Measurements from ENCODE around the gene GNB1L. TPM values are rescaled to one million over a fixed set of nuclear protein-coding genes. Genes with fewer than 3 reads are reported as not detected.

GNB1L gene
- total RNA-seq, 1 experiment from 2014 or later, result 27.0 TPM

GRCh38 chr22:19765477-19766239 lies 89.0 kb downstream of the GNB1L start:
- Histone ChIP-seq H3K4me3 (ENCODE audit: low read length) (no peak overlapping the region), H3K79me2 (ENCODE audit: low read length) (peaks cover 32% of the 10 kb centered on the region), H4K20me1 (ENCODE audit: low read length) (no peaks in the 10 kb centered on the region), H3K27ac (ENCODE audit: low read length) (no peak overlapping the region), H3K4me2 (ENCODE audit: low read length) (no peak overlapping the region), H3K9me3 (ENCODE audit: low read length) (no peaks in the 10 kb centered on the region), H3K4me1 (ENCODE audit: insufficient read depth, low read length) (peaks cover 7% of the 10 kb centered on the region; the same call in 1 of the 2 replicates), H3K9me2 (replicated peaks; ENCODE audit: low read length) (no peaks in the 10 kb centered on the region), H3F3A (ENCODE audit: low read length, unreplicated experiment) (no peaks in the 10 kb centered on the region), H3K36me3 (ENCODE audit: low read depth, low read length) (no peaks in the 10 kb centered on the region), H2AFZ (ENCODE audit: low read length) (no peak overlapping the region), H3K27me3 (ENCODE audit: low read length) (no peaks in the 10 kb centered on the region), H3K9ac (ENCODE audit: low read length) (no peak overlapping the region)
- ATAC-seq, result no peak
- ChIA-PET POLR2A (ENCODE audit: unreplicated experiment) (no interaction called here), CTCF (no interaction called here)
- no peak for DNase-seq
- intact Hi-C loops (cut with micrococcal nuclease), result loop anchor here (10.0 kb wide), 1 partner anchor 89 kb away; the partner anchor contains the start of genes GNB1L and RTL10
- no peak for TF ChIP-seq EZH2 (IDR thresholded peaks at IDR 0.05; ENCODE audit: low read length, unreplicated experiment)
- TF ChIP-seq, protein P1, sequence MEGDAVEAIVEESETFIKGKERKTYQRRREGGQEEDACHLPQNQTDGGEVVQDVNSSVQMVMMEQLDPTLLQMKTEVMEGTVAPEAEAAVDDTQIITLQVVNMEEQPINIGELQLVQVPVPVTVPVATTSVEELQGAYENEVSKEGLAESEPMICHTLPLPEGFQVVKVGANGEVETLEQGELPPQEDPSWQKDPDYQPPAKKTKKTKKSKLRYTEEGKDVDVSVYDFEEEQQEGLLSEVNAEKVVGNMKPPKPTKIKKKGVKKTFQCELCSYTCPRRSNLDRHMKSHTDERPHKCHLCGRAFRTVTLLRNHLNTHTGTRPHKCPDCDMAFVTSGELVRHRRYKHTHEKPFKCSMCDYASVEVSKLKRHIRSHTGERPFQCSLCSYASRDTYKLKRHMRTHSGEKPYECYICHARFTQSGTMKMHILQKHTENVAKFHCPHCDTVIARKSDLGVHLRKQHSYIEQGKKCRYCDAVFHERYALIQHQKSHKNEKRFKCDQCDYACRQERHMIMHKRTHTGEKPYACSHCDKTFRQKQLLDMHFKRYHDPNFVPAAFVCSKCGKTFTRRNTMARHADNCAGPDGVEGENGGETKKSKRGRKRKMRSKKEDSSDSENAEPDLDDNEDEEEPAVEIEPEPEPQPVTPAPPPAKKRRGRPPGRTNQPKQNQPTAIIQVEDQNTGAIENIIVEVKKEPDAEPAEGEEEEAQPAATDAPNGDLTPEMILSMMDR (conservative IDR thresholded peaks at IDR 0.05; ENCODE audit: low read depth, low read length), result no peak
- TF ChIP-seq EZH2phosphoT487 (IDR thresholded peaks at IDR 0.05; ENCODE audit: borderline replicate concordance, low read length), result no peak
- no TSS peak for BruUV-seq (replicated peaks)

DNA sequence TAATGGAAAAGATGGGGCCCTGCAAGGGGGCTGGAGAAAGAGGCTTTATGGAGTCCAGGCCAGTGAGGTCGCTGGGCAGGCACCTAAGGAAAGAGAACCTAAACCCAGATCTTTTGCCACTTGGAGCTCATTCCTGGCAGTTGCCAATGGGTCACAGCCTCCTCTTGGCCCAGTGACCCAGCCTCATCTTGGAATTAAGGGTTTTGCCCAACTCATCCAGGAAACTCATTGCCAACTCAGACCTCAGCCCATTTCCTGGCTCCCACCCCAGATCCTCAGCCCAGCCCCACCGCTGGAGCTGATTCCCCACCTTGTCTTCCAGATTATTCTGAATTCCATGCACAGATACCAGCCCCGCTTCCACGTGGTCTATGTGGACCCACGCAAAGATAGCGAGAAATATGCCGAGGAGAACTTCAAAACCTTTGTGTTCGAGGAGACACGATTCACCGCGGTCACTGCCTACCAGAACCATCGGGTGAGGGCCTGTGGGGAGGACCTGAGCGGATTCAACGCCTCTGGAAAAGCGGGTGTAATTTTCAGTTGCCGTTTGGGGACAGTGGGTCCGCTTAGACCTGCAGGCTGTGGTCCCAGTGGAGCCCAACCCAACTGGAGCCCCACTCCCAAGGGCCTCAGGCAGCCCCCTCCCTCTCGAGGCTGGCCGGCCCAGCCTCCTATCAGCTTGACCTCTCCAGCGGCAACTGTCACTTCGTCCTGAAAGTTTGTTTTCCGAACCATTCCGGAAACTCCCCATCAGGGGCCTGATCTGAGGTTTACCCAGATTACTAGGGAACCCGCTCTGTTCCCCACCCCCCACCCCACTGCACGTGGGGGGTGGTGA lies 89.8 kb downstream of the GNB1L start:
- Histone ChIP-seq H3K79me2 (ENCODE audit: low read length) (peaks cover 32% of the 10 kb centered on the region), H3K27me3 (ENCODE audit: low read length) (no peaks in the 10 kb centered on the region), H4K20me1 (ENCODE audit: low read length) (no peaks in the 10 kb centered on the region), H3K36me3 (ENCODE audit: low read depth, low read length) (no peaks in the 10 kb centered on the region), H2AFZ (ENCODE audit: low read length) (no peak overlapping the region), H3K4me2 (ENCODE audit: low read length) (no peak overlapping the region), H3K9ac (ENCODE audit: low read length) (no peak overlapping the region), H3K9me3 (ENCODE audit: low read length) (no peaks in the 10 kb centered on the region), H3K4me3 (ENCODE audit: low read length) (no peak overlapping the region), H3K4me1 (ENCODE audit: insufficient read depth, low read length) (peaks cover 7% of the 10 kb centered on the region; the same call in 1 of the 2 replicates), H3K9me2 (replicated peaks; ENCODE audit: low read length) (no peaks in the 10 kb centered on the region), H3F3A (ENCODE audit: low read length, unreplicated experiment) (no peaks in the 10 kb centered on the region), H3K27ac (ENCODE audit: low read length) (no peak overlapping the region)
- ATAC-seq, result no peak
- BruUV-seq (replicated peaks), result no TSS peak
- TF ChIP-seq EZH2phosphoT487 (IDR thresholded peaks at IDR 0.05; ENCODE audit: borderline replicate concordance, low read length) (no peak), EZH2 (IDR thresholded peaks at IDR 0.05; ENCODE audit: low read length, unreplicated experiment) (no peak)
- TF ChIP-seq, protein P1 (conservative IDR thresholded peaks at IDR 0.05; ENCODE audit: low read depth, low read length), result no peak
- POLR2A ChIA-PET (ENCODE audit: unreplicated experiment), result no interaction called here
- DNase-seq, result no peak
- CTCF ChIA-PET, result no interaction called here
- intact Hi-C loops (cut with micrococcal nuclease), result loop anchor here (10.0 kb wide), 1 partner anchor 90 kb away; the partner anchor contains the start of genes GNB1L and RTL10
